ENCODE data around the gene NFIC. TPM values are rescaled to one million over a fixed set of nuclear protein-coding genes. Genes with fewer than 3 reads are reported as not detected.
"Not testable (repeated sequence)": the region's sequence is repeated elsewhere in the genome, so short reads cannot be mapped to it uniquely, and the experiment has no call there.

NFIC gene
- total RNA-seq, 6 experiments from 2014 or later: 186 to 219 (median 211) TPM

DNA sequence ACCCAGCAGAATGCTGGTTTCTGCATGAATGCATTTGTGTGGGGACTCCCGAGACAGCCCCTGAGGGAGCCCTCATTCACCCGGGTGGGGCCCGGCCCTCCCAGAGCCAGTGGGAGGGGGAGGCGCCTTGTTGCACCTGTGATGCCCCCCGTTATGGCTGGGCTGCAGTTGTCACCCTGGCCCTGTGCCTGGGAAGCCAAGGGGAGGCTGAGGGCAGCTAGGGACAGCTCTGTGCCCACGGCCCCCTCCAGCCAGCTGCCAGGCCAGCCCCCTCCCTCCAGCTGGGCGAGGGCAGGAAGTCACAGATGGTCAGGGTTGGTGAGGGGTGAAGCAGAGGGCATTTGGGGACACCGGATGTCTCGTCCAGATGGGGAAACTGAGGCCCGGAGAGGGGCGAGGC lies 26.1 kb downstream of the NFIC start:
- H3K27me3 Mint-ChIP-seq (ENCODE audit: insufficient read depth): peaks cover 9% of the 10 kb centered on the region
- no peak overlapping the region for H3K4me3 Mint-ChIP-seq
- H3K9me3 Mint-ChIP-seq: no peaks in the 10 kb centered on the region
- TF ChIP-seq, protein P1, sequence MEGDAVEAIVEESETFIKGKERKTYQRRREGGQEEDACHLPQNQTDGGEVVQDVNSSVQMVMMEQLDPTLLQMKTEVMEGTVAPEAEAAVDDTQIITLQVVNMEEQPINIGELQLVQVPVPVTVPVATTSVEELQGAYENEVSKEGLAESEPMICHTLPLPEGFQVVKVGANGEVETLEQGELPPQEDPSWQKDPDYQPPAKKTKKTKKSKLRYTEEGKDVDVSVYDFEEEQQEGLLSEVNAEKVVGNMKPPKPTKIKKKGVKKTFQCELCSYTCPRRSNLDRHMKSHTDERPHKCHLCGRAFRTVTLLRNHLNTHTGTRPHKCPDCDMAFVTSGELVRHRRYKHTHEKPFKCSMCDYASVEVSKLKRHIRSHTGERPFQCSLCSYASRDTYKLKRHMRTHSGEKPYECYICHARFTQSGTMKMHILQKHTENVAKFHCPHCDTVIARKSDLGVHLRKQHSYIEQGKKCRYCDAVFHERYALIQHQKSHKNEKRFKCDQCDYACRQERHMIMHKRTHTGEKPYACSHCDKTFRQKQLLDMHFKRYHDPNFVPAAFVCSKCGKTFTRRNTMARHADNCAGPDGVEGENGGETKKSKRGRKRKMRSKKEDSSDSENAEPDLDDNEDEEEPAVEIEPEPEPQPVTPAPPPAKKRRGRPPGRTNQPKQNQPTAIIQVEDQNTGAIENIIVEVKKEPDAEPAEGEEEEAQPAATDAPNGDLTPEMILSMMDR (IDR thresholded peaks at IDR 0.05): no peak
- no peak for DNase-seq
- H3K27ac Mint-ChIP-seq: no peak overlapping the region
- H3K36me3 Mint-ChIP-seq (ENCODE audit: low read depth): 0 out of 2 replicates have a peak, but pooled peaks cover 4% of the 10 kb centered on the region
- H3K4me1 Mint-ChIP-seq (ENCODE audit: low read depth): peaks cover 38% of the 10 kb centered on the region

DNA sequence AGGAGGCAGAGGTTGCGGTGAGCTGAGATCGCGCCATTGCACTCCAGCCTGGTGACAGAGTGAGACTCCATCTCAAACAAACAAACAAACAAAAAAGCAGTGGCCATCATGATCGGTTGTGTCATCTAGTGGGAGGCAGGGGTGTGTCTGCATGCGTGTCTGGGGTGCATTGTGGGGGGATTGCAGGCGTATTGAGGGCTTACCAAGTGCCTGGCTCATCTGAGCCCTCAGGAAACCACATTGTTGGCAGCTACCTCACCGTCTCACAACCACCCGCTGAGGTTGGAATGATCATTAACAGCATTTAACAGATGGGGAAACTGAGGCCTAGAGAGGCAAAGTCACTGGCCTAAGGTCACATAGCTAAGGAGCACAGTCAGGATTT lies 30.5 kb downstream of the NFIC start:
- Mint-ChIP-seq H3K36me3 (ENCODE audit: low read depth) (peaks cover 9% of the 10 kb centered on the region; the same call in 1 of the 2 replicates), H3K9me3 (no peaks in the 10 kb centered on the region), H3K27ac (peak overlapping the region; percentile 33; the same call in 1 of the 2 replicates), H3K4me3 (no peak overlapping the region), H3K4me1 (ENCODE audit: low read depth) (peaks cover 17% of the 10 kb centered on the region), H3K27me3 (ENCODE audit: insufficient read depth) (no peaks in the 10 kb centered on the region; the same call in none of the 2 replicates)
- DNase-seq: no peak
- TF ChIP-seq, protein P1 (IDR thresholded peaks at IDR 0.05): no peak

DNA sequence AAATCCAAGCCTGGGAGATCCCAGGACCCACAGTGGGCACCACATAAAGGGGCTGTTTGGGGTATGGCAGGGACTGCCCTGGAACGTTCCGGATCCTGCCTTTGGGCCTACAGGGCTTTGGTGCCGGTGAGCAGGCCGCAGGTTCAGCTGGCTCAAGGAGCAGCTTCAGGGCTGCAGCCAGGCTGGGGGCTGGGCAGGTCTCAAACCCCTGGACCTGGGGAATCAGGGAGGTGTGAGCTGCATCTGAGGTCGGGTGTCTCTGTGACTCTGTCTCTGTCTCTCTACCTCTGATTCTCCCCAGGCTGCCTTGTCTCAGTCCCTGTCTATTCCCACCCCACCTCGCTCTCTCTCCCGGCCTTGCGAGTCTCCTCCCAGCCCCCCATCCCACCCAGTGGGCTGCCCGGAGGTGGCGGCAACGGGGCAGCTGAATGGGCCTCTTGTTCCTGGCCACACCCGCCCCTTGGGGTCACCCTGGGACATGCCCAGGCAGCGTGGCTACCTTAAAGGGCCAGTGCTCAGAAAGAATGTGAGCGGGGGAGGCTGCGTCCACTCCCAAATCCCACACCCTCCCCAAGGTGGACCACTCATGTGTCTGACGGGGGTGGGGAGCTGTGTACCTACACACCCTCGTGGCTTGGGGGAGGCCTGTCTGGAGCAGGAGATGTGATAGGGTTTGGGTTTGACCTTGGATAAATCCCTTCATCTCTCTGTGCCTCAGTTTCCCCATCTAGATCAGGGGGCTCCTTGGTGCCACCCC lies 31.1 kb downstream of the NFIC start:
- Mint-ChIP-seq H3K4me1 (ENCODE audit: low read depth) (peaks cover 22% of the 10 kb centered on the region), H3K27me3 (ENCODE audit: insufficient read depth) (no peaks in the 10 kb centered on the region; the same call in none of the 2 replicates), H3K27ac (peak overlapping the region; percentile 33; the same call in 1 of the 2 replicates), H3K9me3 (no peaks in the 10 kb centered on the region), H3K36me3 (ENCODE audit: low read depth) (peaks cover 15% of the 10 kb centered on the region), H3K4me3 (no peak overlapping the region)
- no peak for DNase-seq
- TF ChIP-seq, protein P1 (IDR thresholded peaks at IDR 0.05): no peak

DNA sequence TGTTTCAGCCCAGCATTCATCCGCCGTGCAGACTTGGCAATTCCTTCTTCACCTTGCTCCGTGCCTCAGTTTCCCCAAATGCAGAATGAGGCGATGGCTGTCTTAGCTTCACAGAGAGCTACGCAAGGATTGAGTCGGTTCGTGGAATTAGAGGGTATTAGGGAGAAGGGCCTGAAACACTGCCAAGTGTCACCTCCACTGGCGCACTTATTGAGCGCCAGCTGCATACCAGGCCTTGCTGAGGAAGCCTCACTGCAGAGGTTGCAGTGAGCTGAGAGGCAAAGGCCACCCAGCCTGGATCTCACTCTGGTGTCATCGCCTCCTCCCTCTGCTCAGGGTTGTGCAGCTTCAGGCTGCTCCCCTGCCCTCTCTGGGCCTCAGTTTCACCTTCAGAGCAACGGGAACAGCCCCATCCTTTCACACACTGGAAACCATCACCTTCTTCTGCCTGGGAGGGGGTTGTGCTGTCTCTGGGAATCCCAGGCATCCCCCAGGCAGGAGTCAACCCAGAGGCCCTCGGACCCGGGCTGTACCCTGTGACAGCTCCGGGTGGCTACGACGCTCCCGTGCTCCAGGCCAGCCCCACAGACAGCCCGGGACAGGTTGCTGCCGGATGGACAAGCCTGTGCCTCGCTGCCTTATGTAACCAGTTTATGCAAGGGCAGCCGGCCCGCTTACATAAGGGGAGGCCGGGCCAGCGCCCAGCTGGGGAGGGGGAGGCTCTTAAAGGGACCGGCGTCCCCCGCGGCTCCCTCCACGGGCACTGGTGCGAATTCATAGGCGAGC lies 31.9 kb downstream of the NFIC start:
- peaks cover 19% of the 10 kb centered on the region for H3K36me3 Mint-ChIP-seq (ENCODE audit: low read depth)
- H3K4me1 Mint-ChIP-seq (ENCODE audit: low read depth): peaks cover 31% of the 10 kb centered on the region
- H3K27me3 Mint-ChIP-seq (ENCODE audit: insufficient read depth): no peaks in the 10 kb centered on the region; the same call in none of the 2 replicates
- TF ChIP-seq, protein P1 (IDR thresholded peaks at IDR 0.05): no peak
- no peak for DNase-seq
- H3K9me3 Mint-ChIP-seq: no peaks in the 10 kb centered on the region
- no peak overlapping the region for H3K27ac Mint-ChIP-seq
- no peak overlapping the region for H3K4me3 Mint-ChIP-seq

DNA sequence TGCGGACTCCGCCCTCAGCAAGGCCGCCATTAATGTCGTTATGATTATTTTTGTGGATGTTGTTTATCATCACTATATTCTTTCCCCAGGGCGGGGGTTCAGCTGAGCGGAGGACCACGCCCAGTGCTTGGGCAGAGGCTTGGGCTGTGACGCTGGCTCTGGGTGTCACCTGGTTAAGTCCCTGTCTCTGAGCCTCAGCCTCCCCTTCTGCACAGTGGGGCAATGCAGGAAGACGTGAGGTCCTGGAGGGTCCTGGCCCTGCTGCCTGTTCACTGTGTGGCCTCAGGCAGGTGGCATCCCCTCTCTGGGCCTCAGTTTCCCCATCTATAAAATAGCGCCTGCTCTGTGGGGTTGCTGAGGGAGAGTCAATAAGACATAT lies 32.5 kb downstream of the NFIC start:
- H3K27ac Mint-ChIP-seq: no peak overlapping the region; the same call in 1 of the 2 replicates
- no peak overlapping the region for H3K4me3 Mint-ChIP-seq
- H3K4me1 Mint-ChIP-seq (ENCODE audit: low read depth): peaks cover 31% of the 10 kb centered on the region
- no peak for DNase-seq
- no peaks in the 10 kb centered on the region; the same call in none of the 2 replicates for H3K27me3 Mint-ChIP-seq (ENCODE audit: insufficient read depth)
- no peaks in the 10 kb centered on the region for H3K9me3 Mint-ChIP-seq
- peaks cover 19% of the 10 kb centered on the region for H3K36me3 Mint-ChIP-seq (ENCODE audit: low read depth)
- TF ChIP-seq, protein P1 (IDR thresholded peaks at IDR 0.05): no peak

DNA sequence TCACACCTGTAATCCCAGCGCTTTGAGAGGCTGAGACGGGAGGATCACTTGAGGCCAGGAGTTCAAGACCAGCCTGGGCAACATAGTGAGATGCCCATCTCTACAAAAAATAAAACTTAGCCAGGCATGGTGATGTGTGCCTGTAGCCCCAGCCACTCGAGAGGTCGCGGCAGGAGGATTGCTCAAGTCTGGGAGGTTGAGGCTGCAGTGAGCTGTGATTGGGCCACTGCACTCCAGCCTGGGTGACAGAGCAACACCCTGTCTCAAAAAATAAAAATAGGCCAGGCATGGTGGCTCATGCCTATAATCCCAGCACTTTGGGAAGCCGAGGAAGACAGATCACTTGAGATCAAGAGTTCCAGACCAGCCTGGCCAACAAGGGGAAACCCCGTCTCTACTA lies 32.9 kb downstream of the NFIC start:
- not testable (repeated sequence) for H3K9me3 Mint-ChIP-seq; DNase-seq; H3K27ac Mint-ChIP-seq; H3K27me3 Mint-ChIP-seq (ENCODE audit: insufficient read depth); H3K4me3 Mint-ChIP-seq
- peaks cover 36% of the 10 kb centered on the region for H3K4me1 Mint-ChIP-seq (ENCODE audit: low read depth)
- peaks cover 19% of the 10 kb centered on the region for H3K36me3 Mint-ChIP-seq (ENCODE audit: low read depth)
